ENCODE data around the gene ADRA1B.

Gene ADRA1B

DNA sequence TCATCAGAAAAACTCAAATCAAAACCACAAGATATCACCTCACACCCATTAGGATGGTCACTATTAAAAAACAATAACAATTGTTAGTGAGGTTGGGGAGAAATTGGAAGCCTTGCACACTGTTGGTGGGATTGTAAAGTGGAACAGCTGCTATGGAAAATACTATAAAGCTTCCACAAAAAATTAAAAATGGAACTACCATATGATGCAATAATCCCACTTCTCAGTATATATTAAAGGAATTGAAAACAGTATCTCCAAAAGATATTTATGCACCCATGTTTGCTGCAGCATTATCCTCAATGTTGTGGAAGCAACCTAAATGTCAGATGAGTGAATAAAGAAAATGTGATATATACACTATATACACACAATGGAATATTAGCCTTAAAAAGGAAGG, 14.5 kb upstream of the ADRA1B start:
- no peak for DNase-seq (ENCODE audit: low spot score)

DNA sequence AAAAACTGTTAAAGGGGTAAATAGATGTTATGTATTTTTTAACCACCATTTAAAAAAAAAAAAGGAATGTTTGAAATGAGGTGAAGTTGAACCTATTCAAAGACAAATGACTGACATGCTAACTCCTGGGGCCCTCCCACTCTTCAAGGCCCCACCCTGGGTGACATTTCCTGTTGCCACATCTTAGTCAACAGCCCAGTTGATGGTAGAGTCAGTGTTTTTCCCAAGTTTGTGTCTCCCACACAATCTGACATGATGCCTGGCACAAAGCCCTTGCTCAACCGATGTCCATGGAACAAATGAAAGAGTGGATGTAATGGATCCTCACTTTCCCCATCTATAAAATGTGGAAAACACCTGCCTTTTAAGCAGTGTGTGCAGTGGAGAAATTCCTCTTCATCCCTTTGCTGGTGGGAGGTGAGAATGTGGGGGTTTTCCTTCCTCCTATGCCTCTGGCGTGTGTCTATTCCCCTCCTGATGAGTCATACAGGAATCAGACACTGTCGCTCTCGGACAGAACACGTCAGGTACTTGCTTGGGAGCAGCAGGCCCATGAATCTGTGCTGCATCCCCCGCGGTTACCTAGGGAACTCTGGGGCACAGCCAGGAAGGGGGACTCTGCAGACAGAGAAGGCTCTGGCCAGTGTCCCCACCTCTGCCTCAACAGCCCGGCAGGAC, 13.7 kb upstream of the ADRA1B start:
- DNase-seq (ENCODE audit: low spot score): no peak

DNA sequence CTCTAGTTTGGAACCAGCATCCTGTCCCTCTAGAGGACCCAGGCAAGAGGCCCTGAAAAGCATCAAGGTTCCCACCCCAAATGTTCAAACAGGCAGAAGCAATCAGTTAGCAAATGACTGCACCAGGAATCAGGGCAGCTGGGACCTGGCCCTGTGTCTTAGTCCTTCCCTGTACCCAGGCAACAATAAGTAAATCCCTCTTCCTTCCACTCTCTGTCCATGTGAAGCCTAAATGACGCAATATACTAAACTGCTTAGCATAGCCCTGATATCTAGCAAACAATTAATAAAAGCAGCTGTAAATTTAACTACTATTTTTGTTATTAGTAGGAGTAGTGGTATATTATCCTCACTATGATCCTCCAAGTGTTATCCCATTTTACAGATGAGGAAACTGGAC, 13.2 kb upstream of the ADRA1B start:
- DNase-seq (ENCODE audit: low spot score): no peak

DNA sequence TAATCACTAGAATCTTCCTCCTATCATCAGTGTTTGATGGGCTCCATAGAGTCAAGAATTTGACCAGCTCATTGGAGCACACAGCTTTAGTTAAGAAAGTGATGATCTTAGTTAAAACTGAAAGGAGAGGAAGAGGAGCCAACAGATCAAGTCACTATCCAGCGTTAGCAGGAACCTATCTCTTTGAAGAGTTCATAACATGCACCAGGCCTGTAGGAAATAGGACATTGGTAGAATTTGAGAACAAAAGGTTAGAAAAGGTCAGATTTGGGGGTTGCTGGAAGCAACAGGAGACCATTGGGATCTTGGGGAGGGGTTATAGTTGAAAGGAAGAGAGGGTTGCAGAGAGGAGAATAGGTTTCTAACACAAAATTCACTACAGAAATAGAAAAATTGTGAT, 11.4 kb upstream of the ADRA1B start:
- DNase-seq (ENCODE audit: low spot score): no peak

DNA sequence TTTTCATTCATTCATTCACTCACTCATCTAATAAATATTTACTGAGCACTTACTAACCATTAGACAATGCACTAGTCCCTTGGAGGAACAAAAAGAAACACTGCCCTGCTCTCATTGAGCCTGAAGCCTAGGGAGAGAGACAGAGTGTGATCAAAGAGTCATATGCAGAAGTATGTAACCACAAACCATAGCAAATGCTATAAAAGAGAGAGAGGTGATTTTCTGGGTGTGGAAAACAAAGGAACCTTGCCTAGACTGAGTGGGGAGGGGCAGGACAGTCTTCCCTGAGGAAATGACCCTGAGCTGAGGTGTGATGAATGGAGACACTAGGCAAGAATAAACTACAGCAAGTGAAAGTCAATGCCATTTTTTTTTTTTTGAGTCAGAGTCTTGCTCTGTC, 10.8 kb upstream of the ADRA1B start:
- peak; percentile 64 for DNase-seq (ENCODE audit: low spot score)

DNA sequence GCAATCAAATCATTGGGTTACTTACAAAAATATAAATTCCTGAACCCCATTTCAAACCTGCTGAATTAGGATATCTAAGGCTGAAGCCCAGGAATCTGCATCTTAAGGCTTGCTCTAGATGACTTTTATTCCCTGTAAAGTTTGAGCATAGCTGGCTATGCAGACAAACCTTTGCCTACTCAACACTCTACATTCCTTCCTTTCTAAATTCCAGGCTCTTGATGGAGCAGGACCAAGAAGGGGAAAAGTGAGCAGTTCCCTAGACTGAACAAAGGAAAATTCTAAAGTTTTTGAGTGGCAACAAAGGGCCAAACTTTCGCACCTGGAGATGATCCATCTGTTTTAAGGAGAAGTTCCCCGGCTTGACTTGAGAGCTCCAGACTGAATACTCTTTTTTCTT, 9.8 kb upstream of the ADRA1B start:
- DNase-seq (ENCODE audit: low spot score): no peak

DNA sequence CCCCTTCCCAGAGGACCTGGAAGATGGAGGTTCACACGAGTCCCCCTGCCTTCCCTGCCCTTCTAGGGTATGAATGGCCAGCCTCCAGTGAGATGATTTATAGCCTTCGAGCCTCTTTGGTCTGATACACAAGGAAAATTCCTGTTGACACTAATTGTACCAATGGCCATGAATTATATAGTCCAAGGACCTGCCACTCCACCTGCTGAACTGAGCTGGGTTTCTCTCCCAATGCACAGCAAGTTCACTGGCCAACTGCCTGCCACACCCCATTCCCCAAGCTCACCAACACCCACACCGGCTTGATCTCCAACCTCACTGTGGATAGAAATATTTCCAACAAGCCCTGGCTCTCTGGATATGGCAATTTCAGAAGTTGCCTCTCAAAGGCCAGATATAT, 9.3 kb upstream of the ADRA1B start:
- no peak for DNase-seq (ENCODE audit: low spot score)

DNA sequence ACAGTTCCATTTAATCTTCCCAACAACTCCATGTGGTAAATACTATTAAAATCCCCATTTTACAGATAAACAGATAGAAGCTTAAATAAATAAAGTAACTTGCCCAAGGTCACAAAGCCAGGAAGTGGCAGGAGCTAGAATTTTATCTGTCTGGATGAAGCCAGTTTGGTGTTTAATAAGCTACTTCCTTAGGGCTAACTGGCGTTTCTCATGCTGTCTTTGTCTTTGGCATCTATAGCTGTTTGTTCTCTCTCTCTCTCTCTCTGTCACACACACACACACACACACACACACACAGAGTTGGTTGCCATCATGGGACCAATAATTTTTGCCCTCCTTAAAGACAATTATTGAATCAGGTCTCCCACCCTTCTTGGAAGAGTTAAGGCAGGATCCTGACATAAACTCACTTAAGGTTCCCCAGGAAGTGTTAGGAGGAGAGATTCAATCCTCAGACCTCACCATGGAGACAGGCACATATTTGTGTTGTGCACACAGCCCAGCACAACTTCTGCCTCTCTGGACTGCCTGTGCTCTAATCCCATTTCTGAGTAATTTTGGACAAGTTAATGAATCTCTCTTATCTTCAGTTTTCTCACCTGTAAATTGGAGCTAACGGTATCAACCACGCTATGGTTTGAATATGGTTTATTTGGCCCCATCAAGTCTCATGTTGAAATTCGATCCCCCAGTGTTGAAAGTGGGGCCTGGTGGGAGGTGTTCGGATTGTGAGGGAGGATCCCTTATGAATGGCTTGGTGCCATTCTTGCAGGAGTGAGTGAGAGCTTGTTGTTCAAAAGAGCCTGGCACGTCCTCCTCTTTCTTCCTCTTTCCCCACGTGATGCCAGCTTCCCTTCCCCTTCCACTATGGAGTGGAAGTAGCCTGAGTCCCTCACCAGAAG, 8.3 kb upstream of the ADRA1B start:
- DNase-seq (ENCODE audit: low spot score): no peak

DNA sequence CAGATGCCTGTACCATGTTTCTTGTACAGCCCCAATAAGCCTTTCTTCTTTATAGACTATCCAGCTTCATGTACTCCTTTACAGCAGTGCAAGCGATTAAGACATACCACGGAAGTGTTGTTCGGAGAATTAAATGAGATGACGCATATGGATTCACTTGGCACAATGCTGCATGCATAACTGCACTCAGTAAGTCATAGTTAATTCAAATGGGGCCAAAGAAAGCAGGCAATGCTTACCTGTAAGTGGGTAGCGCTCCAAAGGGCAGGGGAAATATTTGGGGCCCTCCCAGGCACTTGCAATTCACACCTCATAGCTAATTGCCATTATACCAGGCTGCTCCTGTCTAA, 7.7 kb upstream of the ADRA1B start:
- DNase-seq (ENCODE audit: low spot score): no peak

DNA sequence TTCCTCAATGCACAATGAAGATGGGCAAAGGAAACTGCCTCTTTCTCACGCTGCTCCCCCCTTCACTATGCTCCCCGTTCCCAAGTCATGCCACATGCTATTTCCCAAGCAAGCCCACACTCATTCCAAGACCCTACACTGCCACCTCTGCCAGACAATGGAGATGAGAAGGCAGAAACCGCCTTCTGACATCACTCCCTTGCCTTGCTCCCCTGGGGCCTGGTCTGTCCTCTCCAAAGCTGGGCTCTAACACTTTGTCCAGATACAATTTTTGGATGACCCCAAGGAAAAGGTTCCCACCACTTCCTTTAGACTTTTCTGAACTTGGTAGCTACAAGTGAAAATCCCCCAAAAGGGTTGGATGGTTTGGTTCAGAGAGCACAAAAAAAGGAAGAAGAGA, 7.2 kb upstream of the ADRA1B start:
- no peak for DNase-seq (ENCODE audit: low spot score)

DNA sequence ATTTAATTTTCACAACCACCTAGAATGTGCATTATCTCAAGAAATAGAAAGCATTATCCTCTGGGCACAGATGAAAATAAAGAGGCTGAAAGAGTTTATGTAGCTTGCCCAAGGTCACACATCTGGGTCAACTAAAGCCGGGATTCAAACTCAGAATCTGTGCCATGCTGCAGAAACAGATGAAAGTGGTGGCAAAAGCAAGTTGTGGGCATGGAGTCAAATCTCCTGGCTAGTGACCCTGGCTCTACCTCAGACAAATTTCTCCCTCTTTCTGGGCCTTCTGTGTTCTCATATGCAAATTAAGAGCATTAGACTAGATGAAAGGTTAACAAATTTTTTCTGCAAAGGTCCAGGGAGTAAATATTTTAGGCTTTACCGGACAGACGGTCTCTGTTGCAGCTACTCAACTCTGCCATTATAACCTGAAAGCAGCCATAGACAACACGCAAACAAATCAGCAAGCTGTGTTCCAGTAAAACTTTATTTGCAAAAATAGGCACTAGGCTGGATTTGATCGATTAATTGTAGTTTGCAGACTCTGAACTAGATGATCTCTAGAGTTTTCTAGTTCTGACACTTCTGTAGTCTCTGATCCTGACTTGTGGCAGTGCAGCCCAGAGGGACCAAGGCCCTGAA, 6.0 kb upstream of the ADRA1B start:
- no peak for DNase-seq (ENCODE audit: low spot score)

DNA sequence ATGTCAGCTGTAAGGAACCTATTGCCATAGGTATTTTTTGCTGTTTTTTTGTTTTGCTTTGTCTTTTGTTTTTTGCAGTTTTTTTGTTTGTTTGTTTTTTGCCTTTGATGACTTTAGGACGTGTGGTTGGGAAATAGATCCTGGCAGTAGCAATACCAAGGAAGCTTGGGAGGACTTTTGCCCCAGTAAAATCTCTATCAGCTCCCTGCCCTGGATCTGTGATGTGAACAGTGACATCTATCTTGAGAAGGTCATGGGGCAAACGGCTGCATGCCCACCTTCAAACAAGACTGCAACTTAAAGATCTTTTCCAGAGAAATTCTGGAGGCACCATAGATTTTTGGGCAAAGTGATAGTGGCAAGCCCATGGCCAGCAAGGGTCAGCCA, 5.4 kb upstream of the ADRA1B start:
- no peak for DNase-seq (ENCODE audit: low spot score)

DNA sequence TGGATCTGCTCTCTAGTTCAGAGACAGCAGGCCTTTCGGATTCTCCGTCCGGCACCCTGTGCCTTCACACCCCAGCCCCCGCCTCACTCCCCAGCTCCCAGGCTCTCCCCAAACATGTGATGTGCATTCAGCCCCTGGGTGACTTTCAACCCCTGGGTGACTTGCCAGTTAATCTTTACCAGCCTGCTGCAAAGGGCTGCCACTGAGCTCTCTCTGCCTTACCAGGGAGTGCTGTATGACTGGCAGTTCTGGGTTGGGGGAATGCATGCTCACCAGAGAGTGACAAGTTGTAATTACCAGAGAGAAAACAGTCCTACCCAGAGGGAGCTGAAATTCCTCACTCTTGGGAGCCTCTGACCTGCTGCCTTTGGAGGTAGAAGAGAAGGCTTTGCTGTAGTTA, 4.9 kb upstream of the ADRA1B start:
- no peak for DNase-seq (ENCODE audit: low spot score)

DNA sequence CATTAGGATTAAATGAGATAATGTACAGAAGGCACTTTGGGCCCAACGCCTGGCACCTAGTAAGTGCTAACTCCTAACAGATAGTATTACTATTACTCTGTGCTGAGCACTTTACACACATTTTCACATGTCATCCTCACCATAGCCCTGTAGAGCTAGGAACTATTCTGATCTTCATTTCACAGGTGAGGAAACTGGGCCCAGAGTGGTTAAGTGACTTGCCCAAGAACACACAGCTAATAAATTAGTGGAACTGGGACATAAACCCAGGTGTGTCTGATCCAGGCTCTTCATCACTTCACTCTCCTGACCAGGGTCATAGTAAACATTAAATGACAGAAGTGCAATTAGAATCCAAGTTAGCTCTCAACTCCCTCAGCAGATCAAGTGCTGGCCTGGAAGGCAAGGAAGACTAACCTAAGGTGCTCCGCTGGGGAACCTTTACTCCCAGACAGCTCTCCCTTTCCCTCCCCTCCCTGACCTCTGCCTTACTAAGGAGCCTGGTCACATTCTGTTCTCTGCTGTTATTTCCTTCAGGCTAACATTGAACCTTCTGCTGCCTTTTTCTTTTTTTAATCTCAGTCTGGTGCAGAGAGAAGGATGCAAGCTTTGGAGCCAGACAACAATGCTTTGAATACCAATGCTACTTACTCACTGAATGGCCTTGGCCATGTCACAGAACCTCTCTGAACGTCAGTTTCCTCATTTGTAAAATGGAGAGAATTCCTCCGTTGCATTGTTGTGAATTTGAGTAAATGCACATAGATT, 4.1 kb upstream of the ADRA1B start:
- no peak for DNase-seq (ENCODE audit: low spot score)

DNA sequence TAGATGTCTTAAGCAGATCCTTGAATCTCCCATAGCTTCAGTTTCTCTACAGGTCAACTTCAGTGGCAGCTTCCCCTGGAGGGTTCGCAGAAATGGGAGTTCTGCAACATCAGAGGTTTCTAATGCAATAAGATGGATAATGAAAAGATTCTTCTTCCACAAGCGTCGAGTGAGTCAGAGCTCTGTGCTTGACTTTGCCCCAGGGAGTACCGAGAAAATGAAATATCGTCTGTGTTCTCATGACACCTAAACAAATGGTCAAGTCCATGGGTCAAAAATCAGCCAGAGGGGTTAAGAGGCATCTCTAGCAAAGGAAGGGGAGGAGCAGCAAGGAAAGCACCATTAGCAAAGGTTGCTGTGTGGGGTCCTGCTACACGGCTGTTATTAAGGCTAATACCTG, 3.2 kb upstream of the ADRA1B start:
- DNase-seq (ENCODE audit: low spot score): peak; percentile 86

DNA sequence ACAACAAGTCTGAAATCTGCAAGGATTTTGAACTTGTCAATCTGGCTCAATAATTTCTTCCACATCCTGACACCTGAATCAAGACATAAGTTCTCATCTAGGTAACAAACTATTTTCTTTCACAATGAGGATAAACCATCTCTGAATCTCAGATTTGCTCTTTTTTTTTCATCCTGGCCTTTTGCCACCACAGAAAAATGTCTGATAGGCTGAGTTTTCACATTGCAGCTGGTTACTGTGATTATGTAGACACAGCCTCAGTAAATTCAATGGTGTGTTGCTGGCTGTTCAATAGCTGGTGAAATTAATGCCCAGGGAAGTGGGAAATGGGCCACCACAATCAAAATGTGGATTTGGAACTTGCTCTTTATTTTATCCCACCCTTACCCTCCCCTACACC, 2.8 kb upstream of the ADRA1B start:
- DNase-seq (ENCODE audit: low spot score): no peak

DNA sequence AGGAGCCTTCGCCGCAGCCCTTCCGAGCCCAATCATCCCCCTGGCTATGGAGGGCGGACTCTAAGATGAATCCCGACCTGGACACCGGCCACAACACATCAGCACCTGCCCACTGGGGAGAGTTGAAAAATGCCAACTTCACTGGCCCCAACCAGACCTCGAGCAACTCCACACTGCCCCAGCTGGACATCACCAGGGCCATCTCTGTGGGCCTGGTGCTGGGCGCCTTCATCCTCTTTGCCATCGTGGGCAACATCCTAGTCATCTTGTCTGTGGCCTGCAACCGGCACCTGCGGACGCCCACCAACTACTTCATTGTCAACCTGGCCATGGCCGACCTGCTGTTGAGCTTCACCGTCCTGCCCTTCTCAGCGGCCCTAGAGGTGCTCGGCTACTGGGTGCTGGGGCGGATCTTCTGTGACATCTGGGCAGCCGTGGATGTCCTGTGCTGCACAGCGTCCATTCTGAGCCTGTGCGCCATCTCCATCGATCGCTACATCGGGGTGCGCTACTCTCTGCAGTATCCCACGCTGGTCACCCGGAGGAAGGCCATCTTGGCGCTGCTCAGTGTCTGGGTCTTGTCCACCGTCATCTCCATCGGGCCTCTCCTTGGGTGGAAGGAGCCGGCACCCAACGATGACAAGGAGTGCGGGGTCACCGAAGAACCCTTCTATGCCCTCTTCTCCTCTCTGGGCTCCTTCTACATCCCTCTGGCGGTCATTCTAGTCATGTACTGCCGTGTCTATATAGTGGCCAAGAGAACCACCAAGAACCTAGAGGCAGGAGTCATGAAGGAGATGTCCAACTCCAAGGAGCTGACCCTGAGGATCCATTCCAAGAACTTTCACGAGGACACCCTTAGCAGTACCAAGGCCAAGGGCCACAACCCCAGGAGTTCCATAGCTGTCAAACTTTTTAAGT, 819 bp downstream of the ADRA1B start:
- DNase-seq (ENCODE audit: low spot score): no peak

DNA sequence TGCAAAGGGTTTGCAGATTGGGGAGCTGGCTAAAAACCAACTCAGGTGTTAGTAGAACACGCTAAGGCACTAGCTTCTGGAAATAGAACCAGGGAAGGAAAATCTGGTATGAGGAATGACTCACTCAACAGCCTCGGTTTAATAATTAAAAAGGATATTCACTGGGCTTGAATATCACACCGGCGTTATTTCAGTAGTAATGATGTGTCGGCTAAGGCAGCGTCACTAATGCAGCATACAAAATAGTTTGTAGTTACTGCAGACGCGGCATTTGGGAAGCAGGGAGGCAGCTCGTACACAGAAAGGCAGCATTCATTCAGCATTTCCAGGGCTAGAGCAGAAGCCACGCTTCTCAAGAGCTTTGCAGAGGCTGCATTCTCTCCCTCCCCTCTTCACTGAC, 1.7 kb downstream of the ADRA1B start:
- no peak for DNase-seq (ENCODE audit: low spot score)

DNA sequence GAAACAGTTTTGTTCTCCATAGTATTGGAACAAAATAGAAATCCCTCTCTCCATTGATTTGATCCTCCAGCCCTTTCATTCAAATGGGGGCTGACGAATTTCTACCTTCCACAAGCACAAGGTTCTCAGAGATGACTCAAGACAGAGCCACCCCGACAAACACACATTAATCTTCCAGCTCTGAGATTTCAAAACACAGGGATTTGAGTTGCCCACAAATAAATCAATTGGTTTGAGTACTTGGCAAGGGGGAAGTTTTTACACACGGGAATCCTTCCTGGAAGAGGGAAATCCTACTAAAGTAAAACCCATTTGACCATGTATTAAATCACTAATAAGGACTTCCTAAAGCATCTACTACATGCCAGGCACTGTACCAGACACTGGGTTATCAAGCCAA, 5.4 kb downstream of the ADRA1B start:
- no peak for DNase-seq (ENCODE audit: low spot score)

DNA sequence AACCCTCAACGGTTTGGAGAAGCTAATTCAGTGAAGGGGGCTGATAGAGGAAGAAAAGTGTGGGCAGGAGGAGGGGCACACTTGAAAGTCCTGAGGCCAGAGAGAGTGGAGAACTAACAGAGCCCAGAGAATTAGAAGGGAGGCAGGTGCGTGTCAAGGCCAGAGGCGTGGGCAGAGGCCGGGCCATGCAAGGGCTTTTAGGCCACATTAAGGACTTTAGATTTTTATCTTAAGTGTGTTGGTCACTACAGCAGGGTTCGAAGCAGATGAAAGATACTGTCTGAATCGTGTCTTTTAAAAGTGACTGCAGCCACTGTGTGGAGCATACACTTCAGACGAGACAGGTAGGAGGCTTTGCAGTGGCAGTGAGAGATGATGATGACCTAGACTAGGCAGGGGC, 6.7 kb downstream of the ADRA1B start:
- no peak for DNase-seq (ENCODE audit: low spot score)

DNA sequence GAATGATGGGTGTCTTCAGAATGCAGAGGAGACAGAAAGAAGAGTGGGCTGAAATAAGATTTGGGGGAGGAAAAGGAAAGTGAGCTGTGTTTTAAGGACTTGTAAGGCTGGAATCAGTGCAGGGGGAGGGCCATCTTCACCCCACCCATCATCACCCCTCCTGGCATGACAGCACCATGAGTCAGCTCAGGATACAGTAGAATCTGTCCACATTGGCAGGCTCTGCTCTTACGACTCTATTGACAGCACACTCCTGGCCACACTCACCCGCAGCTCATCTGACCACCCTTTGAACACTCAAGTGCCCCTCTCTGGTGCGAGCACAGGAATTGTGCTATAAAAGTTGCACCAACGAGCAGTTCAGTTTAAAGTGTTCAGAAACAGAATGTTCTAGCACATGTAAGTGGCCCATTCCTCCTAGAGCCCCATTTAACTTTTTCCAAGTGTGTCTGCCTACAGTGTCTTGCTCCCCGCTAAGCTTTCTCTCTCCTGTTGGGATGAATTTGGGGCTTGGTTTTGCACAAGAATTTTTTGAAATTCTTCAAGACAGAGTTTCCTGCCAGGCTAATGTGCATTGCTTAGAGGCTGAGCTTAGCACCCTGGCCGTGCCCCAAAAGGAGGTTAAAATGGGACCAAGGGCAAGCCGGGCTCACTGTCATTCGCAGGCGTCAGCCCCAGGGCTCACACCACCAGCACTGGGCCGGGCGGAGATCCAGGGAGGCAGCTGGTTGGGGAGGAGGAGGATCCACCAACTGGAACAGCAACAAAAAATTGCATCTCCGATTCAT, 12.0 kb downstream of the ADRA1B start:
- peak; percentile 39 for DNase-seq (ENCODE audit: low spot score)

Measured in COLO829 (cell line).